ENCODE measurements around the gene MAMDC2.

Gene MAMDC2

DNA sequence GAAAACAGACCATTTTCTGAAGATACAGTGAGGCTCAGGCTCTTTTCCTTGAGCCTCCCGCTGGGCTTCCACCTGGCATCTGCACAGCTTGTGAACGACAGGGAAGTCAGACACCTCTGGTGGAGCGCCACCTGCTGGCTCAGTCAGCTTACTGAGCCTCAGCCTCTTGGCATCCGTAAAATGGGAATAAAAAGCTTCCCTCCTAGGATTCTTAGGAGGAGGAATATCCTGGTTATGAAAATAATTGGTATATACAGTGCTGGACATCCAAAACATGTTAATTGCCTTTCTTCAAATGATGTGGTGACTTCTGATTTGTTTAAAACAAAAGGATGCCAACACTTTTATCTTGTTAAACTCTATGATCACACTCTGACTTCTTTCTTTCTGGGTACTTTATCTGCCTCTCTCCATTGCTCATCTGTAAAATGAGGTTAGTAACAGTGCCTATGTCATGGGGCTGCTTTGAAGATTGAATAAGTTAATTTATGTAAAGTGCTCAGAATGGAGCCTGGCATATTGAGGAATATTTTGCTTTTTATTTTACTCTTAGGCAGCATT is 67.5 kb downstream of the MAMDC2 start:
- peak; percentile 72 for DNase-seq

DNA sequence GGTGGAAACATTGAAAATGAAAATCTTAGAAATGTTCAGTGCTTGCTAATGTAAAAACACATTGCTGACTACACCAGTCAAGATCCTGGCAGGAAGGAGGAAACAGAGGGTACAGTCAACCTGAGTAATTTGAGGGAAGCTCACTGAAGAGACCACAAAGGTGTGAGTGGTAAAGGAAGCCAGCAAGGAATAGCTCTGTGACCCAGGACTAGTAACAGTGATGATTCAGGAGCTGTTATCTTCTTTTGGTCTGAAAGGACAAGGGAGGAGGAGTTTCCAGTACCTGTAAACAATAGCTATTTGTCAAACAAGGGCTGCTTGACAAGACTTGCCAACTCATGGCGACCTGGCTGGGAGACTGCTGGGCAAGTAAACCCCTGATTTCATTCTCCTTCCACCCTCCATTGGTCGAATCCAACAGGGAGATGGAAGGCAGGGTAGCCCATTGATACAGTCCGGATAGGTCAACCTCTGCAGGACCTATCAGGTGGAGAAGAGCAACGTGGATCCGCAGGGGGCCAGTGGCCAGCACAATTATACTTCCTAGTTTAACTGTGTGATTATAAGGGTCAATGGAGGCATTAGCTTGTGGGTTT is 68.1 kb downstream of the MAMDC2 start:
- DNase-seq, result no peak

DNA sequence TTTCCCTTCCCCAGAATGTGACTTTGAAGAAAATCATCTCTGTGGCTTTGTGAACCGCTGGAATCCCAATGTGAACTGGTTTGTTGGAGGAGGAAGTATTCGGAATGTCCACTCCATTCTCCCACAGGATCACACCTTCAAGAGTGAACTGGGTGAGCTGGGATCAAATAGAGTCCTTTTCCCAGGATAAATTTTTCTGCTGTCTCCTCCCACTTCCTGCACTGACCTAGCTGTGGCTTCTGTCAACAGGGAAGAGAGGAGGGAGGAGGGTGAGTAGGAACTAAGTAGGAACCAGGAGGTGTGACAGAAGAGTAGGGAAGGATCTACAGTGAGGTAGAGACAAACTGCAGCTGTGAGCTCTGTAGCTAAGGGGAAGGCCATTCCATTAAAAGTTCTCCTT is 69.3 kb downstream of the MAMDC2 start:
- DNase-seq, result no peak

DNA sequence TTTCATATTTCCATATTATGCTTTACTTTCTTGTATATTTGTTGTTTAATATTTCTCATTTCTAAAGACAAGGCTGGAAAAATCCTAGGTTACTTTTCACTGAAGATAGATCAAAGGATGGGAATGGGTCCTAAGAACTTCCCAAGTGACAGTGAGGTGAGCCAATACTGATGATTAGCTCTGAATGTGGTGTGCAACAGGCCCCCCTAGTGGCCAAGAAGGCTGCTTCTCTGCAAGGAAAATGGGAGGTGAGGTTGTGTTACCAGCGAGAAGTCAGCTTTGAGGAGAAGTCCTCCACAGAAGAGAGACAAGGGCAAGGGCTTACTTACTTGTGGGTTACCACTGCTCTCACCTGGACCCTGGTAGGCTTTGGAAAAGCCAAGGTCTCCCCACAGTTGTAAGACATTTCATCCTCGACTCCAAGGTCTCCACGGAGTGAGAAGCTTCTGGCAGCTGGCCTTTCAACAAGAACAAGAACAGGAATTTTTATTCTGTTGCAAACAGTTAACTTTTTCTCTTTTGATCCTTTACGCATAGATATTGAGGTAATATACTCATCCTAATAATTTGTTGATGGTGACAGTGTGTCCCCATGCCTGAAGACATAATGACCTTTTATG is 69.9 kb downstream of the MAMDC2 start:
- peak; percentile 40 for DNase-seq

DNA sequence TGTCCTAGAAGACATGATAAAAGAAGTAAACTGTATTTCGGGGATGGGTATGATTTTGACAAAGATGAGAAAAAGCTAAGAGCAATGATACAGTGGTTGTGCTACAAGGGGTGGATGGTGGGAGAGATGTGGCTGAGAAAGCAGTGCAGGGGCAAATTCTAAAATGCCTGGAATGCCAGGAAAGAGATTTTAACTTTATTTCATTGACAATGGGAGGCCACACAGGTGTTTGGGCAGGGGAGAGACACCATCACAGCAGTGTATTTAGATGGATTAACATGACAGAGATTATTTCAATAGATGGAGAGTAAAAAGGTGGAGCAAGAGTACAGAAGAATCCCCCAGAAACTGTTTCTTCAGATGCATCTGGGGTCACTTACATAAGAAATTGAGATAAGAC is 71.2 kb downstream of the MAMDC2 start:
- DNase-seq, result no peak

DNA sequence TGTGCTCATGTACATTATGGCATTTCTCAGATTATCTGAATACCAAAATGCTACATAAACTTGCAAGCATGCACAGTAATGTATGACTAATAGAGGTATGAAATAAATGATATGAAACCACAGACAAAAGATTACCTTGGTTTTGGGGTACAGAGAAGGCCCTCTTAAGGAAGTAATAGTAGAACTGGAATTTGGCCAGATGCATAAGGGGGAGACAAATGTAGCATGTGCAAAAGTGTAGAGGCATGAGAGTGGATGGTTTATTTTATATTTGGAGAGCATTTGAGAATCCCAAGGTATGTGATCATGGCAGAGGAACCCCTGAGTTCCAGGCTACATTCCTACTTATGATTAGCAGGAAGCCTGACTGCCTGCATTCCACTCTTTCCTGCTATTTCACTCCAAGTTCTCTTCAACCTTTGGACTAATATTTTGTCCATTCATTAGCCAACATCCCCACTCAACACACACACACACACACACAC is 74.2 kb downstream of the MAMDC2 start:
- no peak for DNase-seq

DNA sequence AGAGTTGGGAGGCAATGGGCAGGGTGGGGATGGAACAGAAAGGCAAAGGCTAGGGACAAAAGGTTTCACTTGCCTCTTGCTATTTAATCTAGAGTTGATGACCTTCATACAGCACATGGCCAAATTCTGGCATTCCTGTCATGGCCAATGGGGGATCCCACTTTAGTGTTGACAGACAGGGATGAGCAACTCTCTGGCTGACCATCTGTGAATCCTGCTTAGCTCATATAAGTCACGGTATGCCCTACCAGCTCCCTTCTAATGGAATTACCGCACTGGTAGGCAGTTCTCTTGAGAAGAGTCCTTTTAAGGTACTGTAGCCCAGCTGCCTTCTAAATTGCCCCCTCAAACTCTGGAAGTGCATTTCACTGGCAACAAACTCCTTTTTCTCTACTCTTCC is 76.1 kb downstream of the MAMDC2 start:
- no peak for DNase-seq

DNA sequence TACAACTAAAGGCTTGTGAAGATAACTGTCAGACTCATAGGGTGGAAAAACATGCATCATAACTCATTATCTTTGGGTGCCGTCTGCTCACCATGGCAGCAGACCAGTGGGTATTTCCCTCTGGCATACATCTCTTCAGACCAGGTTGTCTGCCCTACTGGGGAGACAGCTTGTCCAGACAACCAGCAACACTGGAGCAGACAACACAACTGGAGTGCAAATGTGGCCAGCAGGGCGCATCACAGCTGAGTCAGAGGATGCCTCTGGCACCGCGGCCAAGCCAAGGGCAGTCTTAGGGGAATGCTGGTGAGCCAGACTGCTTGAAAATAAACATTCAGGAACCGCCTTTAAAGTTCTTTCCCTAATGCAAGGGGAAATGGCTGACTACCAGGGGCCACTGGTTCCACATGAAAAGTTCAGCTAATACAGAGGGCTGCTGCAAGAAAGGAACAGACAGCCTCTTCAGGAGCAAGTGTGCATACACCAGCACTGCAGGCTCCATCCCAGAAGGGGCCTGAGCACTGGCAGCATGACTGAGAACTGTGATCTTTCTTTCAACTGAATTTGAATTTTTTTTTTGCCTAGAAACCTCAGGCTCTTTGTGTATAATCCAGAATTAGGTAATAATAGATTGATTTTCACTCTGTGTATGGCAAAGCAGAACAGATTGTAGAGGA is 77.3 kb downstream of the MAMDC2 start:
- peak; percentile 22 for DNase-seq

DNA sequence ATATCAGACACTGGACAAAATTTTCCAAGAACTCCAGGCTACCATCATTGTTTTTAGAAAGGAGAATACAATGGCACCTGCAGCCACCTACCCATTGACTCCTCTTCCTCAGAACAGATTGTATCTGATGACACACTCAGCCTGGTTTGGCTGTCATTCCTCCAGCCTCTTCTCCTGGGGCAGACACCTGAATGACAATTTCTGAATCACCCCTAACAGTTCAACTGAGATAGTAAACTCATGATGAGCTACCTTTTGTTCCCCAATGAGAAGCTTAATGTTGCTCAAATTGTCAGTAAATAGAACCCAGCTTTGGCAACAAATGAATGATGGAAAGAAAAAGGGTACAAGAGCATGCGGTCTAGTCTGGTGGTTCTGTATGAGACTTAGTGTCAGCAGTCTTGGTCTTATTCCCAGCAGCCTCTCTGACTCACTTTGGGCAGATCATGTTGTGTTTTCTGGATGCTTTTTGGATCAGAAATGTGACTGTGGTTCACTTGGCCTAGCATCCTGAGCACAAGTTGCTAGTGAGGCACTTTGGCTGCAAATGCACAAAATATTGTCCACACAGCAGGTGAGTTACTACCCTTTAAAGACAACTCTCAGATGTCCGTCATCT is 78.3 kb downstream of the MAMDC2 start:
- peak; percentile 22 for DNase-seq

DNA sequence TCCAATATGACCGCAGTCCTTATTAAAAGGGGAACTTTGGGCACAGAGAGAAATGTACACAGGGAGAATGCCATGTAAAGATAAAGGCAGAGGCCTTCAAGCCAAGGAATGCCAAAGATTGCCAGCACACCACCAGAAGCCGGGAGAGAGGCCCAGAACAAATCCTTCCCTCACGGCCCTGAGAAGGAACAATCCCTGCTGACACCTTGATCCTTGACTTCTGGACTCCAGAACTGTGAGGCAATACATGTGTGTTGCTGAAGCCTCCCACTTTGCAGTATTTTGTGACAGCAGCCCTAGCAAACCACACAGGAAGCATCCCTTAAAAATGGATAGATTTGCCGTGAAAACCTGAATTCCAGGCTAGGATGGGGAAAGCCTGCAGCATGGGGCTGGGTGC is 80.0 kb downstream of the MAMDC2 start:
- DNase-seq, result no peak

DNA sequence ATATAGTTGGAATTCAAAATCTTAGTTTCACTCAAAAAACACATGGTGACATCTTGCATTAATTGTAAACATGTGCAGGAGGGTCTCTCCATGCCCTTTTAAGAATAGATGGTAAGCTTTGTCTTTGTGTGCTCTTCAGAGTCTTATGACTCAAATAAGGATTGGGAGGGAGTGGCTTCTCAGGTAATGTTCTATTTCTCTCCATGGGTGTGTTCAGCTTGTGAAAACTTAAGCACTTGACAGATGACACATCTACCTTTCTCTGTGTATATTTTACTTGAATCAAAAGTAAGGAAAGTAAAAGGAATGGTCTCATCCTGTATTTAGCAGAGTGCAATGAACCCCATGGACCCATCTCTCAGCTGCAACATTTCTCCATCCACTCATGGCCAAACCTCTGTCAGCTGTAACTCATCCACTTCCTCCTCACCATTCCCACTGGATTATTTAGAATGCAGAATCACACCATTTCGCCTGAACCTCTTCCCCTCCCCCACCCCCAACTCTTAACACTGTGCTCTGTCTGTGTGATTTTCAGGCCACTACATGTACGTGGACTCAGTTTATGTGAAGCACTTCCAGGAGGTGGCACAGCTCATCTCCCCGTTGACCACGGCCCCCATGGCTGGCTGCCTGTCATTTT is 82.1 kb downstream of the MAMDC2 start:
- DNase-seq, result no peak

DNA sequence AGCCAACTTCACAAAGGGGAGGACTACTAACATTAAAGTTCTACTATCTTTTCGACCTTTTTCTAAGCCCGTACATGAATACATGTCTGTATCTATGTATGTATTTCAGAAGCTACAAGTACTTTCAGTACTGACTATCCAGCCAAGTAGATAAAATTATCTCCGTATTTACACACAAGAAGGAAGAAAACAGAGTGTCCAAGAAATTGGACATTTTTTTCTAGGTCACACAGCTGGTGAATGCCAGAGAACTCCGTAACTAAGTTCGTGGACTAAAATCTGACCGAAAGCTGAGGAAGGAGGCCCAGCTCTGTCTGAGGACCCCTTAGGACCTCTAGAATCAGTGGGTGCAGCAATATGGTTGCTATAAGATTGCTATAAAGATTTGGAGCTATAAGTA is 83.4 kb downstream of the MAMDC2 start:
- no peak for DNase-seq

DNA sequence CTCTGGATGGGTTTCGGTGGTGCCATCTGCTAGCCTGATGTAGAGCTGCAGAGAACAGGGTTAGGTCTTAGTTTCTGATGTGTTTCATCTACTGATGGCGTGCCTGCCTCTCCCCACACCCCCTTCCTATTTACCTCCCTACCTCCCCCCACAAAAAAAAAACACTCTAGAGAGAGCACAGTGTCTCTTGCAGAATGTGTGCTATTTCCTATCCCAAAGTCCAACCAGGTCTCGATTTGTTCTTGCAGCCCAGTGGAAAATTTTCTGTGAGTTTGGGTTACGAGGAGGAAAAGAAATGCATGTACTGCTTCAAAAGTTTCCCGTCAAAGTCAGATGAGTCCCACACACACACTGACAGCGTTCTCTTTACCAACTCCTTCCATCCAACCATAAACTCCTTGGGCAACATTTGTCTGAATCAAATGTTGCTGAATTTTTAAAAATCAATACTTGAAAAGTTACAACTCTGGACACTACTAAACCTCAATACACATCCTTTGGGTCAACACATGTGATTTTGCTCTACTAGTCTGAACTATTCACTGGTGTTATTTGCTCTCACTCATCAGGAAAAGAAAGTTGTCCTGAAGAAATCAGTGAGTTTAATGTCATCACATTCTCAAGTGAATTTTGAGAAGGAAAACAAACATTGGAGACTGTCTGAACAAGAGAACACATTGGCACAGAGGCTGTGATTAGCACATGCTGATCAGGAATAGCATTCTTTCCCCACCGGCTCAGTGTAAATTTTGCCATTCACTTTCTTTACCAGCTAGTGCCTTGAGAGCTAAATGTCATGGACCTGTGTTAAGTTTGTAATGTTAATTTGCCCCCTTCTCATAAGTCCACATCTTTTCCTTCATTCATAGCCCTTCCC is 84.1 kb downstream of the MAMDC2 start:
- no peak for DNase-seq

DNA sequence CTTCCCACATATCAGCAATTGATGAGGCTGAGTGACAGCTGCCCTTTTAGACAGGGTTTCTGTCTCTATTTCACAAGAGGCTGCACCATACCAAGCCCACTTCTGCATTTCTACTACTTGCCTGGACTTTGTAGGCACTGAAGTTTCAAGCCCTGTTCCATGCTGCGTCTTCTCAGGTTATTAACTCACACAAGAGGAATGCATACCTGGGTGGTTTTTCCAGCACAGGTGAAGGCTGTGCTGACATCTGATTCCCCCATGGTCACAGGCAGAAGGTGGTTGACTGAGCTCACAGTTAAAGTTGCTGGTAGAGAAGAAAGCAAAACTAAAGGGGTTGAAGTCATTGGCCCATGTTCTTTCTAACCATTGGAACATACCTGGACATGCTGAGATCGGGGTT is 86.6 kb downstream of the MAMDC2 start:
- DNase-seq, result no peak

DNA sequence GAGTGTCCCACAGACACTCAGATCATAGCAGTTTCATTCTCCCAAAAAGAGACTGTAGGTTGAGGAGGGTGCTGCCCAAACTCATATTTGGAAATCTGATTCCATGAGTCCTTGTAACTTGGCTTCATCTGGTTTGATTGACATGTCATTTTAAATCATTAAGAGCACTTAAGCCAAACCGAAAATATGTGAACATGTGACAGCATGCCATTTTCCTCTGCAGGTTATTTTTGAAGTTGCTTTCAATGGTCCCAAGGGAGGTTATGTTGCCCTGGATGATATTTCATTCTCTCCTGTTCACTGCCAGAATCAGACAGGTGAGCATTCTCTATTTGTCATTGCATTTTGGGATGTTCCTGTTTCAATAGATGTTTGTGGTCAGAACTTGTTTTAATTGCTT is 87.6 kb downstream of the MAMDC2 start:
- no peak for DNase-seq

DNA sequence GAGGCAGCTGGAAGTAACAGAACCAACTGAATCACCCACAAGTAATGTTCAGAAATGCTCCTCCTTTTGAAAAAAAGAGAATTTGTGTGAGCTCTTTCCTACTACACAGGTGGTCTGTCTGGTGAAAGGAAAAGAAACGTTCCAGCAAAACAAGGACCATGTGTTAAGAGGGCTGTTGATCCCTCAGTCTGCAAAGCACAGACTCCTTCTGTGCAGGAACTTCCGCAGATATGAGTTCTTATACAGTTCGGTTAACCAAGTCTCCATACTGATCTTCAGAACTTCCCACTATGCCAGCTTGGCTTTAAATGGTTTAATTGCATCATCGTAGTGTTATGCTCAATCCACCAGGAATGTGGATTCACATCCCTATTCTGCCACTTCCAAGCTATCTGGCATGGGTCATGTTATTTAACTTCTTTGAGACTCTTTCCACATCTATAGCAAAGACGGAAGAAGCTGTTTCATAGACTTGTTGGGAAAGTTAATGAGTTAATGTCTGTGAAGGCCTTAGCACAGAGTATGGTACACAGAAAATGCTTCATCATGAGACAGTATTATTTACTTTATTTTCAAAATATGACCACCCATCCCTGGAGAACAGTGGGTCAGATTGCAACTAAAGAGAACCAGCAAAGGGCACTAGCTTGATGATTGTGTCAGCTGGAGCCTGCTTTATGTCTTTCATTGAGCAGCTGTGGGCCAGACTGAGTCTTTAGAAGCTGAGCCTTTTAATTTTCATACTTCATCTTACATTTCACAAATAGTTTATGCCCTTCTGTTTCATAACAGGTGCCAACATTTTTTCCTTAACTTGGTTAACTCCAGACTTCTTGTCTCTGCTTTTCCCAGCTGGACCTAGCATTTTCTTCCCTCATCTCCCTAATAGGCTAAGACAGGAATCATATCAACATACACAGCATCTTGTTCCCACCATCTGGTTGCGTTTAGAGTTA is 89.9 kb downstream of the MAMDC2 start:
- no peak for DNase-seq

DNA sequence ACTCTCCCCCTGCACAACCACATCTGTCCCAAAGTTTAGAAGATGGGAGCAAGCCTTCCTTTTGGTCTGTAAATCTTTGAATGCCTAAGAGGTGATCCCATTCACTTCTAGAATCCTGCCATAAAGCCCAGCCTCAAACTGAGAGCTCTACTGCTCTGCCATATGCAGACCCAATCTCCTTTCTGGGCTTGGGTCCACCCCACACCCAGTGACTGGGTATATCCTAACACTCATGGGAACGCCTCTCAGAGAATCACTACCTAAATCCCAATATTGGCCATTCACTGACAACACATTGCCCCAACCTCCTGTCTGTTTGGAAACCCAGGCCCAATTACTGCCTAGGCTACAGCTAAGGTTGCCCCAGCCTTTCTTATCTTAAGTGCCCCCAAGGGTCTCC is 90.7 kb downstream of the MAMDC2 start:
- no peak for DNase-seq

DNA sequence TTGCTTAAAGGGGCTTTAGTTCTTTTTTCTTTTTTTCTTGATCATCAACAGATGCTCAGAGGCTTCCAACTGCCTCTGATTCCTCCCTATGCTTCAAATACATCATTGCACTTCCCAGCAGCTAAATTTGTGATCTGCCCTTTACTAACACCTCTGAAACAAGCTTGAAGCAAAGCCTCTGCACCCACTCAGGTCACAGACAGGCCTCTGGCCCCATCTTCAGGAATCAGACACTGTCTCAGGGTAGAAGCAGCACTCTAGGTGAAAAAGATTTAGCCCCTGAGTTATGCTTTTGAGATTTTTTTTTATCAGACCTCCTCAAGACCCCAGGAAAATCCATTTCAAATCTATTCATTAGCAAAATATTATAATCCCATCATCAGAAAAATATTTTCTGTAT is 91.5 kb downstream of the MAMDC2 start:
- no peak for DNase-seq

DNA sequence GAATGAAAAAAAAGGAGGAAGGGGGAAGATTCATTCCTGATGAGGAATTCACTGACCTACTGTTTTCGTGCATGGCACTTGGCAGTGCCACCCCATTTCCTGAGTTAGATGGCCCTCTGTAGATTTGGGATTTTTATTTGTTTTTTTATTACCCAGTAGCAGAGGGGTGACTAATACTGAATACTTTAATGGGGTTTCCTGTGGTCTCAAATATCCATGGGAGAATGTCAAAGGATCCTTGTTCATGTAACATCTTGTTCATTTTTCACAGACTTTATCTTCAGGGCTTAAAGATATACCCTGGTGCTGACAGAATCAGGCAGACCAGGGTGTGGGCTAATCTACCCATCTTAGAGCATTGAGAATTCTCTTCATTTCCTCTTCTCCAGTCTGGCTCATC is 93.0 kb downstream of the MAMDC2 start:
- DNase-seq, result no peak

DNA sequence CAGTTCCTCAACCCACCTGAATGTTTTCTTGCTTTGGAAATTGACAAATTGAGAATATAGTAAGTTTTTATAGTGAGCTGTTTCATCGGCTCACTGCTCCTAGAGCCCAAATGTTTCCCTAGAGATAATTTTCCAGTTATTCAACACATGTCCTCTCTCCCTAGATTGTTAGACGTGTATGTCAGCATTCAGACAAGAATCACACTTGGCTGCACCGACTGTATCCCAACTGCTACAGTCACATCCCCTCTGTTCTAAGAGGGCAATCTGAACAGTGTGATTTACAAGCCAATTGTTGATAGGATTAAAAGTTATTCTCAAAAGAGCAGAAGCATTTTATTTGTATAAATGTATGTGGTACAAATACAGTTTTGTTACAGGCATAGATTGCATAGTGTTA is 93.9 kb downstream of the MAMDC2 start:
- no peak for DNase-seq

DNA sequence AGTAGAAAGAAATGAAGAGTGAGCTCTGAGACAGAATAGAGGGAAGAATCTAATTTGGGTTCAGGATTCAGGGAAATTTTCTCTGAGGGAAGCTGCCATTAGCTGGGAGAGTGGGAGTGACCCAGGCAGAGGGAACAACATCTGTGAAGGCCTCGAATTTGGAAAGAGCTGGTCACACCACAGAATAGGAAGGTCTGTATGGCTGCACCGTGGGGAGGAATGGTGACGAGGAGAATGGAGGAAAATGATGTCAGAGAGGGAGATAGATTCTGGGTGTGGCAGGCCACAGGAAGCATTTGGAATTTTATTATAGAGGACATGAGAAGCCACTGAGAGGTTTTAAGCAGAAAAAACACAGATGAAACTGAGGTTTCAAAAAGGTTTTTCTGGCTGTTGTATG is 98.5 kb downstream of the MAMDC2 start:
- no peak for DNase-seq
